Activated naive CD8-positive, alpha-beta T cell treated with anti-CD3 and anti-CD28 coated beads, Interleukin-2, amount 50 U/mL, for 16 hours (primary cell): ENCODE data around the gene PAPLN.

ENCODE experiments used
- DNase-seq: peaks from one replicate; pipeline ENCODE4 v3.0.0-alpha.2; 2020; ENCODE audit warnings: low read depth, low spot score

PAPLN gene

GRCh38 chr14:73230051-73230450, 7.3 kb upstream of the PAPLN start:
- no peak for DNase-seq

GRCh38 chr14:73231981-73232851, 5.1 kb upstream of the PAPLN start:
- no peak for DNase-seq

DNA sequence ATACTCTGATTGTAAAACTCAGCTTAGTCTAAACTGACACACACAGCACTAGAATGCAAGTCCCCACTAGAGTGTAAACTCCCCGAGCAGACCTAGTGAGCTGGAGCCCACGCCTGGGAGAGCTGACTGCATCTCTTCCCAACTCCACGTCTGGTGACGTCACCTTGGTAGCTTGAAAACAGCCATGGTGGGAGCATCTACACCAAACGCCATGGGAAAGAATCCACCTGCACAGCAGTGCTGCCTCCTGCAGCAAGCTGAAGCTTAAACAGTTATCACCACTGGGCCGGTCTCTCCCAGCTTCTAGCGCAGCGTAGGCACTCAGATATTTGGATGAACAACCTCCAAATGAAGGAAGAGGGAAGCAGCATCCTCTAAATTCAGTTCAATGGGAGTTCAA, 4.3 kb upstream of the PAPLN start:
- no peak for DNase-seq

DNA sequence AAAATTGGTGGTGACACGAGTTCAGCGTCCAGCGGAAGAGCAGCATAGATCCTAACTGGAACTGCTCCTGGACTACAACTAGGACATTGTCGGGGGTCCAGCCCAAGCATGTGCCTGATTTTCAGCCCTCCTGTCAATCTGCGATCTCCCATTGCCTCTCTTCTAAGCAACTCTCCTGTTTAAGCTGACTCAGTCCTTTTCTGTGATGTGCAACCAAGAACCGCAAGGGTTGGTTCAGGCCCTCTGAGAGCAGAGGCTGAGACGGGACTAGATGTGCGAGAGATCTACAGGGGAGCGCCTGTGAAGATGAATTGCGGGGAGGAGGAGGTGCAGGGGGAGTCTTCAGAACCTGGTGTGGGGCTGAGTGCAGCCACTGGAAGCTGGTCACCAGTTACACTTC, 3.7 kb upstream of the PAPLN start:
- DNase-seq: no peak

- DNase-seq: no peak
These were observed 3.3 kb upstream of the PAPLN start for GRCh38 chr14:73234029-73234428.

- DNase-seq: no peak
These were observed 2.5 kb upstream of the PAPLN start for GRCh38 chr14:73234586-73235394.

- no peak for DNase-seq
These were observed 1.7 kb upstream of the PAPLN start for GRCh38 chr14:73235531-73236155.

GRCh38 chr14:73236157-73236556, 1.1 kb upstream of the PAPLN start:
- no peak for DNase-seq

DNA sequence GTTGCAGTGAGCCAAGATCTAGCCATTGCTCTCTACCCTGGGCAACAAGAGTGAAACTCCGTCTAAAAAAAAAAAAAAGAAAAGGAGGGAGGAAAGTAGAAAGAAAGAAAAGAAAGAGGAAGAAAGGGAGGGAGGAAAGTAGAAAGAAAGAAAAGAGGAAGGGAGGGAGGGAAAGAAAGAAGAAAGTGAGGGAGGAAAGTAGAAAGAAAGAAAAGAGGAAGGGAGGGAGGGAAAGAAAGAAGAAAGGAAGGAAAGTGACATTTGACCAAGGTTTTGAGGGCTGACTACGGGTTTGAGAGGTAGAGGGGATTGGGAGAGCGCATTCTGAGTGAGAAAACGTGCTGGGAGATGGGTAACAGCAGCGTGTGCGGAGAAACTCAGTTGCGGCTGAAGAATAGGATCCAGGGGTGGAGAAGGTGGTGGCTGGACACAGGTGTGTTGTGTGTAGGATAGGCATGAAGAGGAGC, 521 bp upstream of the PAPLN start:
- DNase-seq: no peak

- DNase-seq: no peak
These were observed 599 bp downstream of the PAPLN start for GRCh38 chr14:73237786-73238423.

GRCh38 chr14:73238424-73238852, 1.1 kb downstream of the PAPLN start:
- DNase-seq: no peak

DNA sequence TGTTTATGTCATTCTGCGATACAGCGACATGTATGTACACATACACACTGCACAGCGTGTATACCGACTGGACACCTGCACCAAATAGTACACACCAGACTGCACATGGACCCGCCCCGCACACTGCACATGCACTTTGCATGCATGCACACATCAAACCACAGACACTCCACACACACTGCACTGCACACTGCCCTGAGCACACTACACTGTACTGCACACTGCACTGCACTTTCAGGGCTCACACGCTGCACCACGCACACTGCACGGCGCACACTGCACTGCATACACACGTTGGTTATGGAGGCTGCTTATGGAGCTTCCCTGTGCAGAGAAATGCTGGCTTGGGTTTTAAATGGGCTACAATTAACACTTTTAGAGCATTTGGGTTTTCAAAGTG, 1.6 kb downstream of the PAPLN start:
- DNase-seq: no peak

DNA sequence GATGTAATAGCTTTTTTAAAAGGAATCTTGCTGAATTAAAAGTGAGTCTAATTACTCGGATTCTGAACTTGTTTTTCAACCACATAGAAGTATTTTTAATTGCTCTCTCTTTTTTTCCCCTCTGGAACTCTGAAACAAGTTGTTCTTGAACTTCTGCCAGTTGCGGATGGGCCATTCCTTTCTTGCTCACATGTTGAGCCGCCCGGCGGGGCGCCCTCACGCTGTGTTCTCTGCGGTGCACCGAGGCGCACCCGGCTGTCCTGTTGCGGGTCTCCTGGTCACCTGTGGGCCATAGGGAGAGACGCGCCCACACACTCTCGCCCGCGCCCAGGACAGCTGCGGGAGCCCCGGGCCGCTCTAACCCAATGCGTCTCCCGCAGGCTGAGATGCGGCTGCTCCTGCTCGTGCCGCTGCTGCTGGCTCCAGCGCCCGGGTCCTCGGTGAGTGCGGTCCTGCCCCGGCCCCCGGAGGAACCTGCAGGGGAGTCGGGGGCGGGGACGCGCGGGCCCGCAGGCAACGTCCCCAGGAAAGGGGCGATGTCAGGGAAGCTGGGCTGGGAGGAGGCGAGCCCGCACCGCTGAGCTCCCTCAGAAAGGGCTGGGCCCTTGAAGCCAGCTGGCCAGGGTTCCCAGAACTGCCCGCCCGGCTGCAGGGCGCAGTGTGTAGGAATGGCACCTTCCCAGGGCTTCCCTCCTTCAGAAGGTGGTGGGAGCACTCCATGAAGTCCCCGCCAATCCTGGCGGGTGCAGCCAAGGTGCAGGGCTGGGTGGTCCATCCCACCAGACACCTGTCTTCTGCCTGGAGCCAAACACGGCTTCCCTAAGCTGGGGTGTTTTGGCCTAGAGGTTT, 2.3 kb downstream of the PAPLN start:
- DNase-seq: no peak

GRCh38 chr14:73240816-73241480, 3.6 kb downstream of the PAPLN start:
- no peak for DNase-seq

- DNase-seq: no peak
These were observed 4.3 kb downstream of the PAPLN start for GRCh38 chr14:73241481-73242165.

DNA sequence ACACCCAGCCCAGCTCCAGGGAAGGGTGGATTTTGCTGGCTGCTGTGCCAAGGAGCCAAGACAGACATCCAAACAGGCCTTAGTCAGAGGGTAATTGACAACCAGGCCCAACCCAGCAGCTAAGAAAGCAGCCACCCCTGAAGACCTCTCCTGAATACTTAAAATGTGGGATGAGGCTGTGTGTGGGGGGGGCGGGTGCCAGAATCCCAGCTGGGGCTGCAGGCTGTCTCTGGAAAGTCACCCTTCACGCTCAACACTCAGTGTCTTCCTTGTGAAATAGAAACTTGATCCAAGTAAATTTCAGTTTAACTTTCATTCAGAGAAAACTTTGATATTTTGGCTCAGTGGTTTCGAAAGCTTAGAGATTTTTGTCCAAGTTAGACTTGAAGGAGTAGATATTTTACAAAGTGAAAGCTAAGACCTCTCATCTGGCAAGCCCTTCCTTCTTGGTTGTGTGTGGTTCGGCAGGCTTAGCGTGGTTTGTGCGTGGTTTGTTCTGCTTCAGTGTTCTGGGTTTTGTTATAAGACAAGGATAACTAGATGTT, 5.1 kb downstream of the PAPLN start:
- DNase-seq: no peak

DNA sequence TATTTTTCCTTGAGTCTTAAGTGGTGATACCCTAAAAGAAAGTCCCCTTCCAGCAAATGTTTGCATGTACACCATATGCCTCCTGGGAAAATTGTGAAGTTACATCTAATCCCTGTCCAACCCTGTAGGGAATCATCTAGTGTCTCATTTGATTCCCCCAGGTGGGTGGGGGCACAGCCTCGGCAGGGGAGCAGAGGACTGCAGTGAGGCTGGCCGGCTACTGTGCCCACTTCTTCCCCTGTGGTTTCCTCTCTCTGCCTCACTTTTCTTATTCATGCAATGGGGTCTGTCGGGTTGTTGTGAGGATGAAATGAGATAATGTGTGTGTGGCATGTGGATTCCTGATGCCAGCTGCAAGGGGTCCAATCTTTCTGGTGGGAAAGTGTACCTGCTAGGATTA, 6.0 kb downstream of the PAPLN start:
- DNase-seq: no peak

- DNase-seq: no peak
These were observed 6.4 kb downstream of the PAPLN start for GRCh38 chr14:73243748-73244147.

GRCh38 chr14:73244541-73245290, 7.4 kb downstream of the PAPLN start:
- DNase-seq: no peak
